SK-N-DZ (cell line): ENCODE data around the gene GAS6.

Experiments
- DNase-seq: peaks from one replicate; pipeline ENCODE4 v3.0.0-alpha.2; 2015; ENCODE audit warnings: low spot score

GAS6 gene

GRCh38 chr13:113852536-113853517 lies 11.0 kb downstream of the GAS6 start:
- no peak for DNase-seq

GRCh38 chr13:113851826-113852535 lies 11.9 kb downstream of the GAS6 start:
- DNase-seq: no peak

GRCh38 chr13:113851480-113851803 lies 12.4 kb downstream of the GAS6 start:
- DNase-seq: no peak

- DNase-seq: no peak
Observed at GRCh38 chr13:113850722-113851479, 13.0 kb downstream of the GAS6 start.

GRCh38 chr13:113849981-113850721 lies 13.7 kb downstream of the GAS6 start:
- DNase-seq: no peak

- DNase-seq: no peak
Observed at GRCh38 chr13:113849546-113849945, 14.3 kb downstream of the GAS6 start.

GRCh38 chr13:113848431-113849260 lies 15.2 kb downstream of the GAS6 start:
- no peak for DNase-seq

GRCh38 chr13:113848020-113848419 lies 15.9 kb downstream of the GAS6 start:
- no peak for DNase-seq

- no peak for DNase-seq
Observed at GRCh38 chr13:113846636-113847318, 17.1 kb downstream of the GAS6 start.

- DNase-seq: no peak
Observed at GRCh38 chr13:113845723-113846635, 17.9 kb downstream of the GAS6 start.

GRCh38 chr13:113845055-113845454 lies 18.8 kb downstream of the GAS6 start:
- DNase-seq: no peak

GRCh38 chr13:113843864-113844556 lies 19.9 kb downstream of the GAS6 start:
- DNase-seq: no peak

GRCh38 chr13:113843063-113843654 lies 20.7 kb downstream of the GAS6 start:
- DNase-seq: no peak

GRCh38 chr13:113842336-113843062 lies 21.4 kb downstream of the GAS6 start:
- DNase-seq: no peak

- no peak for DNase-seq
Observed at GRCh38 chr13:113841353-113841650, 22.6 kb downstream of the GAS6 start.

GRCh38 chr13:113840541-113841352 lies 23.1 kb downstream of the GAS6 start:
- no peak for DNase-seq
